Non-pigmented ciliary epithelial cell (primary cell): ENCODE measurements around the gene UBE2U.
A peak's percentile ranks its signal among the peaks of the same experiment; 100 is the strongest.

ENCODE experiments used
- DNase-seq: peaks from one replicate; pipeline ENCODE4 v3.0.0-alpha.2; 2010; ENCODE audit warnings: low read depth

Gene UBE2U

GRCh38 chr1:64295136-64295535, 91.7 kb downstream of the UBE2U start:
- DNase-seq: no peak

GRCh38 chr1:64295561-64295960, 92.1 kb downstream of the UBE2U start:
- DNase-seq: no peak

- DNase-seq: no peak
Measured at GRCh38 chr1:64296459-64296858, 93.0 kb downstream of the UBE2U start.

- no peak for DNase-seq
Measured at GRCh38 chr1:64302194-64302593, 98.8 kb downstream of the UBE2U start.

GRCh38 chr1:64302971-64303370, 99.5 kb downstream of the UBE2U start:
- peak; percentile 60 for DNase-seq

GRCh38 chr1:64304823-64305222, 101.4 kb downstream of the UBE2U start:
- DNase-seq: no peak

GRCh38 chr1:64308866-64309265, 105.4 kb downstream of the UBE2U start:
- DNase-seq: no peak

GRCh38 chr1:64309431-64309831, 106.0 kb downstream of the UBE2U start:
- DNase-seq: no peak

GRCh38 chr1:64310760-64311159, 107.3 kb downstream of the UBE2U start:
- no peak for DNase-seq

GRCh38 chr1:64312431-64312830, 109.0 kb downstream of the UBE2U start:
- no peak for DNase-seq

GRCh38 chr1:64315402-64315801, 112.0 kb downstream of the UBE2U start:
- DNase-seq: no peak
